ENCODE results near the gene PTPRJ.

PTPRJ gene

GRCh38 chr11:48043111-48043990 lies 63.0 kb downstream of the PTPRJ start:
- peak; percentile 28 for DNase-seq

DNA sequence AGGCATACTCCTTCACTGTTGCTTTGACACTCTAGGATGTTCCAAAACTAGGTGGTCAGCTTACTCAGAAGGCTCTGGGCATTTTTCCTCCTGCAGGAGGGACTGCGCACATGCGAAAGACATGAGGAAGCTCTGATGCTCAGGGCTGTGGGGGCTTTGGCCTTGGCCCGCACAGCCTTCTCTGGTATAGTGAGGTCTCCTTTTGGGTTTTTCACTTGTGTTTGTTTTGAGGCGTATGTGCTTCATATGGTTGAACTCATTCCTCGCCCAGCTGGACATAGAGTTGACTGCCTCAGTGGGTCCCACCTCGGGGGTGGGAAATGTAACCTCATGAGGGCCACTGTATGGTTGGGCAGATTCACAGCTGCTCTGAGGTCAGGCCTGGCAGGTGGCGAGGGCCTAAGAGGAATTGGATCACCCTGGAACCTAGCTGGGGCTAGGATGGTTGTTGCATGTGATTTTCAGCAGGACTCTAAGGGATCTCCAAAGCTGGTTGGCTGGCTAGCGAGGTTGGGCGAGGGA lies 63.7 kb downstream of the PTPRJ start:
- DNase-seq = no peak

GRCh38 chr11:48044577-48044976 lies 64.2 kb downstream of the PTPRJ start:
- no peak for DNase-seq

GRCh38 chr11:48045536-48045935 lies 65.2 kb downstream of the PTPRJ start:
- no peak for DNase-seq

GRCh38 chr11:48047616-48048015 lies 67.3 kb downstream of the PTPRJ start:
- no peak for DNase-seq

- no peak for DNase-seq
Observed at GRCh38 chr11:48049036-48049435, 68.7 kb downstream of the PTPRJ start.

- no peak for DNase-seq
Observed at GRCh38 chr11:48050304-48050703, 69.9 kb downstream of the PTPRJ start.

GRCh38 chr11:48051217-48051830 lies 71.0 kb downstream of the PTPRJ start:
- DNase-seq = no peak

- no peak for DNase-seq
Observed at GRCh38 chr11:48052183-48053044, 72.1 kb downstream of the PTPRJ start.

- DNase-seq = no peak
Observed at GRCh38 chr11:48054994-48055291, 74.6 kb downstream of the PTPRJ start.

GRCh38 chr11:48055292-48056132 lies 75.2 kb downstream of the PTPRJ start:
- peak; percentile 73 for DNase-seq

DNA sequence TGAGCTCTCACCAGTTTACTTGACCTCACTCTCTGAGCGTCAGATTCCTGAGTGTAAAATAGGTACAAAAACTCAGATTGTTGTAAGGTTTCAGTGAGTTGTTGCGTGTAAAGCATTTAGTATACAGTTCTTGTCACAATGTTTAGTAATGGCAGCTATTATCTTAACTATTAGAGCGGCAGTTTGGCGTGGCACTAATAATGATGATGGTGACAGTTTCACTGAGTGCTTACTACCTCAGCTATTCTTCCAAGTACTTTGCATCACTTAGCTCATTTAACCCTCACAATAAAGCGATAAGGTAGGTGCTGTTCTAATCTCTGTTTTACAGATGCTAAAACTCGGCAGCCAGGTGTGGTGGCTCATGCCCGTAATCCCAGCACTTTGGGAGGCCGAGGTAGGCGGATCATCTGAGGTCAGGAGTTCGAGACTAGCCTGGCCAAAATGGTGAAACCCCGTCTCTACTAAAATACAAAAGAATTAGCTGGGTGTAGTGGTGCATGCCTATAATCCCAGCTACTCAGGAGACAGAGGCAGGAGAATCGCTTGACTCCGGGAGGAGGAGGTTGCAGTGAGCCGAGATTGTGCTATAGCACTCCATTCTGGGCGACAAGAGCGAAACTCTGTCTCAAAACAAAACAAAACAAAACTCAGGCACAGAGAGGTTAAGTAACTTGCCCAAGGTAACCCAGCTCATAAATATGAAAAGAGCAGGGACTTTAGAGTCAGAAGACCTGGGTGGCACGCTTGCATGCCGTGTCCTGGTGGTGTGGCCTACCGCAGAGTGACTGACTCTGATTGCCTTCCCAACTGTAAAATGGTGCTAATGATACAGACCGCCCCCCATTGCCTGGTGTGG lies 76.2 kb downstream of the PTPRJ start:
- no peak for DNase-seq

DNA sequence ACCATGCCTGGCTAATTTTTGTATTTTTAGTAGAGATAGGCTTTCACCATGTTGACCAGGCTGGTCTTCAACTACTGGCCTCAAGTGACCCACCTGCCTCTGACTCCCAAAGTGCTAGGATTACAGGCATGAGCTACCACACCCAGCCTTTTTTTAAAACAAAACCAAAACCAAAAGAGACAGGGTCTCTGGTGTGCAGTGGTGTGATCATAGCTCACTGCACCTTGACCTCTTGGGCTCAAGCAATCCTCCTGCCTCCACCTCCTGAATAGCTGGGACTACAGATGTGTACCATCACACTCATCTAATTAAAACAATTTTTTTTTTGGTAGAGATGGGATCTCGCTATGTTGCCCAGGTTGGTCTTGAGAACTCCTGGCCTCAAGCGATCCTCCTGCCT lies 77.7 kb downstream of the PTPRJ start:
- no peak for DNase-seq

- DNase-seq = no peak
Observed at GRCh38 chr11:48058788-48059187, 78.4 kb downstream of the PTPRJ start.

DNA sequence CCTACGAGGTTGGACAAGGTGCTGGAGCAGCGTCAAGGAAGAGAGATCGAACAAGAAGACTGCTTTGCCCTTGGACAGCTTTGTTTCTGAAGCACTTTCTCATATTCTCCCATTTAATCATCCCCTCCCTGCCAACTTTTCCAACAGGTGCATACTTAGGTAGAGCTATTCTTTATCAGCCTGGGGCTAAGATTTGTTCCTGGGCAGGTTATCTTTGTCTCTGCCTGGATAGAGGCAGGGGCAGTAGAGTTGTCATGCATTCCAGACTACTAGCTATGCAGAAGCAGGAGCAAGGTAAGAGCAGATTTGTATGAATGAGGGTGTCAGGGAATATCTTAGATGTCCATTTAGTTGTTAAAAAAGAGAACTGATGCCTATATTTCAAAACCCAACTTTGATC lies 82.3 kb downstream of the PTPRJ start:
- DNase-seq = no peak

DNA sequence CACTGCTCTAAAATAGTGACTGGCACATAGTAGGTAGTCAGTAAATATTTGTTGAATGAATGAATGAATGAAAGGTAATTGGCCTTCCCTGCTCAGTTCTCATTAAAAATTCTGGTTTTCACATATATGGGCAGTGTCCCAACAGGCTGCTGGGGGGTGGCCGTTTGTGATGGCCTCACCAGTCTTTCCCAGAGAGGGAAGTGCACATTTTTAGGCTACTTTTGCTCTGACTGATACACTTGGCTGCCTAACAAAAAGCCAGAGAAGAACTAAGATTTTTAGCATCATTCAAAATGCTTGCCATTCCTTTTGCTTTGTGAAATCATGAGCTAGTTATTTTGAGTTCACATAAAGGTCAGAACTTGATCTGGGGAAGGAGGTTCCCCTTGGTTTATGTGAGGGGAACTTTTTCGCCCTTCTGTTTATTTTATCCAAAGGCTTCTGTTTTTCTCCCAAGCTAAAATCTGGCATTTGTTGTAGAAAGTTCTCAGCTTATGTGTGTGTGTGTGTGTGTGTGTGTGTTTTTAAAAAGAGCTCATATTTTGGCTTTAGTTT lies 83.1 kb downstream of the PTPRJ start:
- DNase-seq = no peak

GRCh38 chr11:48064306-48064705 lies 83.9 kb downstream of the PTPRJ start:
- no peak for DNase-seq

- DNase-seq = no peak
Observed at GRCh38 chr11:48066881-48067800, 86.8 kb downstream of the PTPRJ start.

DNA sequence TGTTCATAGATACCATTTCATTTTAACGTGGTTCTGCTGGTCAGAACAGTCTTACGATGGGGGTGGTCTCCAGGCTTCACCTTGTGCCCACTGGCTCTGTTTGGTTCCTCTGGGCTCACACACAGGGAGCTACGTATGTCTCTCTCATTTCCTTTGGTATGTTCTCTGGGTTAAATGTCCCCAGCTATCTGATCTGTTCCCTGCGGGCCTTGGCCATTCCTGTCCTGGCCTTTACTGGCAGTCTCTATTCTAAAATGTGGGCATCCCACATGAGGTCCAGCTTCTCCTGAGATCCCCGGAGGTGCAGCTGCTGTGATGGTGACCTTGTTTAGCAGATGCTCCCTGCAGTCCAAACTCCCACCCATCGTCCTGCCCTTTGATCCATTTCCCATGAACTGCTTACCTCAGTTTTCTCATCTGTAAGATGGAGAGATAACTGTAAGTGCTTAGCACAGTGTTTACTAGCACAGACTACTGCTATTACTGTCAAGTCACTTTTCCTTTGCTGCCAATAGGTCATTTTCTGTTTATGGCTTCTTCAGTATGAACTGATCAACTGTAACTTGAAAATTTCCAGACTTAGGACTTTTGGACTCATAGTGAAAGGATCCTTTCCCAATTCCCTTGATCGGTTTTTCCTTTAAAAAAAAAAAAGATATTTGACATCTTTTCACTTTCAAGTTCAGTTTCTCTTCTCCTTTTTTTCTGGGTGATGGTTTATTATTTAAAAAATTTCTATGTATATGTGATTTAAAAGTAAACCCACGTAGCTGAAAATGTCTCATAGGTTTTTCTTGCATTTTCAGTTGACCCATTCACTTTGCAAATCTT lies 92.9 kb downstream of the PTPRJ start:
- no peak for DNase-seq
